Activated CD4-positive, alpha-beta T cell treated with anti-CD3 and anti-CD28 coated beads for 36 hours (primary cell): ENCODE results near the gene XCR1. TPM values are rescaled to one million over a fixed set of nuclear protein-coding genes. Genes with fewer than 3 reads are reported as not detected.

Experiments
- ATAC-seq: fragments of 200-7000 bp; cut with Tn5 transposase; one replicate; pipeline ENCODE4 v1.10.0; 2021; ENCODE audit warnings: mild to moderate bottlenecking, moderate library complexity
- CTCF ChIA-PET: fragments of 350-600 bp; sonication (Branson Sonifier 250); formaldehyde crosslinking; loops from one replicate; lab custom pipeline; 2021; ENCODE audit warnings: antibody characterized with exemption; lab: Charles Lee
- POLR2A ChIA-PET: fragments of 350-600 bp; sonication (Branson Sonifier 250); formaldehyde crosslinking; loops from one replicate; lab custom pipeline; 2021; ENCODE audit warnings: antibody characterized with exemption, inconsistent platforms; lab: Charles Lee
- DNase-seq: peaks from one replicate; pipeline ENCODE4 v3.0.0-alpha.2; 2020
- H3K27ac Mint-ChIP-seq: one replicate; pipeline ENCODE4 v1.8.0; 2021; ENCODE audit warnings: mixed read lengths
- H3K27me3 Mint-ChIP-seq: one replicate; pipeline ENCODE4 v1.8.0; 2021; ENCODE audit warnings: mixed read lengths
- H3K36me3 Mint-ChIP-seq: one replicate; pipeline ENCODE4 v1.8.0; 2021; ENCODE audit warnings: low read depth, mixed read lengths
- H3K4me1 Mint-ChIP-seq: one replicate; pipeline ENCODE4 v1.8.0; 2021; ENCODE audit warnings: mixed read lengths
- H3K4me3 Mint-ChIP-seq: one replicate; pipeline ENCODE4 v1.8.0; 2021; ENCODE audit warnings: mild to moderate bottlenecking, moderate library complexity, mixed read lengths
- H3K9me3 Mint-ChIP-seq: one replicate; pipeline ENCODE4 v1.8.0; 2021; ENCODE audit warnings: low read depth, mixed read lengths
- intact Hi-C, 2 experiments: fragments of 100-400 bp; cut with DNase I in 1 of 2; cut with micrococcal nuclease in 1 of 2; formaldehyde crosslinking; loops; one replicate each; pipeline versions ENCODE4 v1.14.2 to v1.15.1; 2022 to 2024; cut with DNase I, micrococcal nuclease
- total RNA-seq, 2 experiments: library from RNA; stranded (reverse); gene quantifications; one replicate each; pipeline ENCODE4 v1.2.3, GENCODE V29; 2021

The XCR1 gene
- total RNA-seq, 2 experiments from 2014 or later: not detected

- Mint-ChIP-seq H3K27me3 (no peaks in the 10 kb centered on the region), H3K9me3 (no peaks in the 10 kb centered on the region), H3K4me3 (no peak overlapping the region), H3K36me3 (peaks cover 13% of the 10 kb centered on the region), H3K4me1 (peaks cover 68% of the 10 kb centered on the region), H3K27ac (no peak overlapping the region)
- POLR2A ChIA-PET: no interaction called here
- DNase-seq (no peak), ATAC-seq (no peak)
- intact Hi-C loops: no loop called here
- CTCF ChIA-PET: interaction anchor here (1.0 to 1.8 kb wide), 2 partner anchors 53 to 87 kb away, joined by 3 to 9 read pairs; no protein-coding TSS in a partner anchor
These were observed 35.1 kb downstream of the XCR1 start for GRCh38 chr3:45992133-45992729.

GRCh38 chr3:45991341-45991740 lies 35.9 kb downstream of the XCR1 start:
- intact Hi-C loops: no loop called here
- ChIA-PET POLR2A (no interaction called here), CTCF (no interaction called here)
- DNase-seq: no peak
- Mint-ChIP-seq H3K36me3 (peaks cover 14% of the 10 kb centered on the region), H3K4me1 (peaks cover 69% of the 10 kb centered on the region), H3K27ac (peak overlapping the region; percentile 24), H3K4me3 (no peak overlapping the region), H3K9me3 (no peaks in the 10 kb centered on the region), H3K27me3 (no peaks in the 10 kb centered on the region)
- ATAC-seq: no peak

- Mint-ChIP-seq H3K36me3 (peaks cover 13% of the 10 kb centered on the region), H3K4me1 (peaks cover 64% of the 10 kb centered on the region), H3K9me3 (no peaks in the 10 kb centered on the region), H3K27ac (no peak overlapping the region), H3K27me3 (no peaks in the 10 kb centered on the region), H3K4me3 (no peak overlapping the region)
- intact Hi-C loops: no loop called here
- CTCF ChIA-PET: no interaction called here
- DNase-seq: no peak
- POLR2A ChIA-PET: interaction anchor here (0.7 kb wide), 1 partner anchor 14 kb away, joined by 4 read pairs; no protein-coding TSS in a partner anchor
- ATAC-seq: no peak
These were observed 37.1 kb downstream of the XCR1 start for GRCh38 chr3:45990181-45990580.

DNA sequence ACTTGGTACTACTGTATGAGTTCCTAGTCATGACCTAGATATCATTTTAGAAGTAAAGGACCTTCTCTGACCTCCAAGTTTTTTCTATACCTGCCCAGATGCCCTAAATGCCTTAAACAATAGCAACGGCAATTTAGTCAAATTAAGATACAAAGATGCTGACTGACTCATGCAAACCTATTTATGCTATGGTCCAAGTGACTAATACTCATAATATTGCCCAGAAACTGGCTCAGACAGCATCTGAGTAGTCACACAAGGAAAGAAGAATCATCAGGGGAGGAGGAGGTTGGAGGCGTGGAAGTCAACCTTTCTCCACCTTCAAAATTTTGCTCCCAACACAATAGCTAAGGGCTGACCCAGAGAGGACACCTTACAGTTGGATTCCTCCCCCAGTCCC lies 38.5 kb downstream of the XCR1 start:
- ATAC-seq (peak; percentile 72), DNase-seq (no peak)
- ChIA-PET CTCF (interaction anchor here (1.3 kb wide), 1 partner anchor 24 kb away, joined by 3 read pairs; no protein-coding TSS in a partner anchor), POLR2A (no interaction called here)
- no peaks in the 10 kb centered on the region for H3K27me3 Mint-ChIP-seq
- no peaks in the 10 kb centered on the region for H3K9me3 Mint-ChIP-seq
- H3K4me3 Mint-ChIP-seq: no peak overlapping the region
- peaks cover 56% of the 10 kb centered on the region for H3K4me1 Mint-ChIP-seq
- peaks cover 22% of the 10 kb centered on the region for H3K36me3 Mint-ChIP-seq
- intact Hi-C loops: no loop called here
- no peak overlapping the region for H3K27ac Mint-ChIP-seq

- no peak for DNase-seq
- intact Hi-C loops: no loop called here
- ATAC-seq: no peak
- ChIA-PET CTCF (interaction anchor here (1.3 kb wide), 1 partner anchor 23 kb away, joined by 3 read pairs; no protein-coding TSS in a partner anchor), POLR2A (no interaction called here)
- no peaks in the 10 kb centered on the region for H3K9me3 Mint-ChIP-seq
- H3K4me1 Mint-ChIP-seq: peaks cover 52% of the 10 kb centered on the region
- no peaks in the 10 kb centered on the region for H3K27me3 Mint-ChIP-seq
- peak overlapping the region; percentile 27 for H3K27ac Mint-ChIP-seq
- H3K4me3 Mint-ChIP-seq: no peak overlapping the region
- peaks cover 26% of the 10 kb centered on the region for H3K36me3 Mint-ChIP-seq
These were observed 38.9 kb downstream of the XCR1 start for GRCh38 chr3:45988362-45988761.

DNA sequence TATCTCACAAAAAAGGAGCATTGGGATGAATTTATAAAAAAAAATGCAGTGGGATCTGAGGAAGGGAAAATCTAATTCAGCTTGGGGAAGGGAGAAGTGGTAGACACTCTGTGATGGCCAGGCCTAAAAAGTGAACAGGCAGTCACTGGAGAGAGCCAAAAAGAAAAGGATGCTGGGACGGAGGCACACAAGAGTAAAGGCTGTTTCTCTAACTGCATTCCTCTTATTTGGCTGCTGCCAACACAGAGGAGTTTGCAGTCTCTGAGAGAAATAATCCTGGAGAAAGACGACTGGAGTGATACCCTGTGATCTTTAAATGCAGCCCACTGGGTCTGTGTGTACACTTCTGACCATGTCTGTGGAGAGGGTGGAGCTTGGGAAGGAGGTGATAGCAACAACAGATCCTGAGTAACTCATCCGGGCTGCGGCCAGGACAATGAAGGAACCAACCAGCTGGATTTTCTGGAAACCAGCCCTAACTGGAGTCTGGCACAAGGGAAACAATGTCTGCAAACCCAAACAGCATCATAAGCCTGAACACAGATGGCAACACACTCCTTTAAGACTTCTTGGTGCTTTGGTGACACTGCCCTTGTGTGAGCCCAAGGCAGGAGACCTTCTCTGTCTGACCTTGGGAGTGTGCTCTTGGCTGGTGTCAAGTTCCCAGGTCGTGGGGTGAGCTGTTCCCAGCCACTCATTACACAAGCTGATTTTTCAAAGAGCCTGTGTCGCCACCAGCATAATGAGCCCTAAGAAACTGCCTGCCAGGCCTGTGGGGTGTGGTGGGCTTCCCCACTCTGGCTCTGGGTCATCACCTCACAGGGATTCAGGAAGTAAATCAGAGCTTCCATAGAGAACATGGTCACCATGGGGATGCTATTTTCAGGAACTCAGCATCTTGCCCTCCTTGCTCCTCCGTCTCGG lies 39.7 kb downstream of the XCR1 start:
- peaks cover 44% of the 10 kb centered on the region for H3K4me1 Mint-ChIP-seq
- H3K27me3 Mint-ChIP-seq: no peaks in the 10 kb centered on the region
- no peak for DNase-seq
- peak overlapping the region; percentile 27 for H3K27ac Mint-ChIP-seq
- CTCF ChIA-PET: interaction anchor here (1.3 kb wide), 1 partner anchor 23 kb away, joined by 3 read pairs; no protein-coding TSS in a partner anchor
- H3K9me3 Mint-ChIP-seq: no peaks in the 10 kb centered on the region
- intact Hi-C loops: no loop called here
- H3K36me3 Mint-ChIP-seq: peaks cover 29% of the 10 kb centered on the region
- POLR2A ChIA-PET: no interaction called here
- no peak overlapping the region for H3K4me3 Mint-ChIP-seq
- ATAC-seq: no peak

DNA sequence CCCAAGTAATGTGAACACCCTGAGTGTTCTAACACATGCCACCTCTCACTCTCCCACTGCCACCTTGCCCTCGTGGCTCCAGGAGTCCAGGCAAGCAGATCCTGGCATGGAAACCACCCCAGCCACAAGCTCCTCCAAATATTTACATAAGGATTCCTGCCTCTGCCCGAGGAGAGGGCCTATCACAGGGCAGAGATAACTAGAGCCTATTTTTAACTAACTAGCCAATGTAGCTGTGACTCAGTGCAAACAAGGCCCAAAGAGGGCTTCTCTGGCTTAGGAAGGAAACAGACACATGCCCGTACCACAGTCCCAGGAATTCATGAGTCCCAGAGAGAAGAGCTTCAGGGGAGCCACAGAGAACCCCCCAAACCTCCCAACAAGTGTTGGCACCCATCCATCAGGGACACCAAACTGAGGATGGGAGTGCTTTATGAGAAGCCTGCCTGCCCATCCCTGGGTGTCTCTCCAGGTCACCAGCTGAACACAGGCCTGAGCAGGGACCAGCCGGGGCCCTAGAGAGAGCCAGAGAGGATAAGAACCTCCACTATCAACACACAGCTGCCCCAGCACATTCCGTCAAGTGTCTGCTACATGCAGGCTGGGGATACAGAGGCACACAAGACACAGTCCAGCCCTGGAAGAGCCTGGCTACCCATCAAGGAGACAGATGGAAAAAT lies 40.8 kb downstream of the XCR1 start:
- intact Hi-C loops: no loop called here

GRCh38 chr3:45985532-45986302 lies 41.6 kb downstream of the XCR1 start:
- ChIA-PET POLR2A (no interaction called here), CTCF (no interaction called here)
- ATAC-seq (no peak), DNase-seq (no peak)
- Mint-ChIP-seq H3K9me3 (no peaks in the 10 kb centered on the region), H3K27ac (no peak overlapping the region), H3K4me3 (no peak overlapping the region), H3K27me3 (no peaks in the 10 kb centered on the region), H3K36me3 (peaks cover 44% of the 10 kb centered on the region), H3K4me1 (peaks cover 42% of the 10 kb centered on the region)
- intact Hi-C loops: no loop called here

More for the DNA sequence above, 40.8 kb downstream of the XCR1 start:
- POLR2A ChIA-PET: no interaction called here
- H3K27ac Mint-ChIP-seq: peak overlapping the region; percentile 22
- peaks cover 38% of the 10 kb centered on the region for H3K4me1 Mint-ChIP-seq
- DNase-seq (no peak), ATAC-seq (no peak)
- no peak overlapping the region for H3K4me3 Mint-ChIP-seq
- H3K27me3 Mint-ChIP-seq: no peaks in the 10 kb centered on the region
- H3K9me3 Mint-ChIP-seq: no peaks in the 10 kb centered on the region
- H3K36me3 Mint-ChIP-seq: peaks cover 38% of the 10 kb centered on the region
- CTCF ChIA-PET: no interaction called here

DNA sequence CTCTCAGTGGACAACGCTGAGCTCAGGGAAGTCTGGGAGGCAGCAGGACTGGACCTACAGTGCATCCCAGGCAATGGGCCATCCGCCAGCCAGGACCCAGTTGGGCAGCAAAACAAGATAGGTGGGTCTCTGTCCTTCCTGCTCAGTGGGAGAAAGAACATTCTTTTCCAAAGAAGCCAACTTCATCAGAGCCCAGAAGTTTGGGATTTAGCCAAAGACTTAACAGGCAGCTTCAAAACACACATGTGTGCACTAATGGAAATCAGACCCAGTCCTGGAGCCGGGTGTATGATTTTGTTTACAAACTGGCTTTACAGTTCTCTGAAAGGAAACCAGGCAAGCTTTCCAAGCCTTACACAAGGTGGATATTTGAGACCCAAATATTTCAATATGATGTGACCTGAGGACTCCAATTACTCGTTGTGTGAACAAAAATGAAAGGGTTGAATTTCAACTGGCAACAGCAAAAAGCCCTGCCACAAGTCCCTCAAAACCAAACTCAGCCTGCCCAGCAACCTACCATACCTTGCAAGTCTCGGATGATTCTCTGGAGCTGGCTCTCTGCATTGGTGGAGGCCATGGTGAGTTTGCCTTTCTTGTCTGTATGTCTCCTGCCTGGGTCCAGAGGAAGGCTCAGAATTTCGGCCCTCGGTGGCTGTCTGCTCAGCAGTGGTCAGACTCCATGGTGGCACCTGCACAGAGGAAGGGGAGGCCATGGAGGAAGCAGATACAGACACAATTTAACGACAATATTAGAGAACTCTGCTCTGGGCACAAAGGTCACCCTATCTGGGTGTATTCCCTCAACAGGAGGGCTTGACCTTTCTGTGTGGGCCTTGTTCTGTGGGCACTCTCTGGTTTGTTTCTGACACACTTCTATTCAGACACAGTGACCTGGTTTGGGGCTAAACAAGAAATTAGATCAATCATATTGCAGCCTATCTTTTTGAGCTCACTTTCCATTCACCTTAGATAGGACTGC lies 42.7 kb downstream of the XCR1 start:
- H3K36me3 Mint-ChIP-seq: peaks cover 48% of the 10 kb centered on the region
- no peaks in the 10 kb centered on the region for H3K9me3 Mint-ChIP-seq
- no peak overlapping the region for H3K4me3 Mint-ChIP-seq
- no peak for DNase-seq
- ChIA-PET POLR2A (no interaction called here), CTCF (interaction anchor here (1.1 kb wide), 1 partner anchor 114 kb away, joined by 5 read pairs; no protein-coding TSS in a partner anchor)
- H3K27ac Mint-ChIP-seq: no peak overlapping the region
- no peak for ATAC-seq
- no peaks in the 10 kb centered on the region for H3K27me3 Mint-ChIP-seq
- intact Hi-C loops: no loop called here
- peaks cover 45% of the 10 kb centered on the region for H3K4me1 Mint-ChIP-seq

DNA sequence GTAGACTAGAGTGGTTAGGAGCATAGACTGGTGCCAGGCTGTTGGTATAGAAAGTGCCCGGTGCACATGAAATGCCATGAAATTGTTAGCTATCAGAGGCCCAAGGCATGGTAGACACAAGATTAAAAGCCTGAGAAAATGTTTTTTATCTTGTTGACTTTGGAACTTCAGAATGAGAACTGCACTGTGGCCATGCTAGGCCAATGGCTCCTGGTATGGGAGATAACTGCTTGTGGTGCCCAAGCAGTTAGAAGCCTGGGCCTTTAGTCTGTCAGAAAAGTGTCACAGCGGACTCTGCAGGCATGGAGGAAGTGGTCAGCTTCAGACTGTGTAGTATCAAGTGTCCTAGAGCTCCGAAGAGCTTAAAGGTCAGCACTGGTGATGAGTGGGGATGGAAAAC lies 43.5 kb downstream of the XCR1 start:
- ChIA-PET CTCF (interaction anchor here (0.6 to 1.1 kb wide), 3 partner anchors 40 to 1593 kb away, joined by 3 to 5 read pairs (median 3); partner anchors contain the start of gene CXCR6), POLR2A (no interaction called here)
- ATAC-seq (no peak), DNase-seq (no peak)
- H3K27ac Mint-ChIP-seq: no peak overlapping the region
- intact Hi-C loops: no loop called here
- H3K9me3 Mint-ChIP-seq: no peaks in the 10 kb centered on the region
- no peak overlapping the region for H3K4me3 Mint-ChIP-seq
- H3K27me3 Mint-ChIP-seq: no peaks in the 10 kb centered on the region
- peaks cover 45% of the 10 kb centered on the region for H3K4me1 Mint-ChIP-seq
- peaks cover 56% of the 10 kb centered on the region for H3K36me3 Mint-ChIP-seq
